Activated CD8-positive, alpha-beta T cell treated with anti-CD3 and anti-CD28 coated beads, Interleukin-2, amount 10 ng/mL, durations not matched to agents 7 days and 5 days (primary cell): ENCODE data around the gene PROK1. TPM values are rescaled to one million over a fixed set of nuclear protein-coding genes. Genes with fewer than 3 reads are reported as not detected.
"Not testable (repeated sequence)": the region's sequence is repeated elsewhere in the genome, so short reads cannot be mapped to it uniquely, and the experiment has no call there.

Experiments used
- ATAC-seq: fragments of 150-1000 bp; cut with Tn5 transposase; one replicate; pipeline ENCODE4 v1.10.0; 2021; ENCODE audit warnings: moderate library complexity
- CTCF ChIA-PET: fragments of 350-600 bp; sonication (Branson Sonifier 250); formaldehyde crosslinking; loops from one replicate; lab custom pipeline; 2021; ENCODE audit warnings: antibody characterized with exemption; lab: Charles Lee
- POLR2A ChIA-PET: fragments of 350-600 bp; sonication (Branson Sonifier 250); formaldehyde crosslinking; loops from one replicate; lab custom pipeline; 2021; ENCODE audit warnings: antibody characterized with exemption; lab: Charles Lee
- DNase-seq: peaks from one replicate; pipeline ENCODE4 v3.0.0-alpha.2; 2020
- H3K27ac Mint-ChIP-seq: one replicate; pipeline ENCODE4 v1.8.0; 2021; ENCODE audit warnings: mild to moderate bottlenecking, mixed read lengths
- H3K27me3 Mint-ChIP-seq: one replicate; pipeline ENCODE4 v1.8.0; 2021; ENCODE audit warnings: low read depth, mixed read lengths
- H3K36me3 Mint-ChIP-seq: one replicate; pipeline ENCODE4 v1.8.0; 2021; ENCODE audit warnings: low read depth, mixed read lengths
- H3K4me1 Mint-ChIP-seq: one replicate; pipeline ENCODE4 v1.8.0; 2021; ENCODE audit warnings: low read depth, mixed read lengths
- H3K4me3 Mint-ChIP-seq: one replicate; pipeline ENCODE4 v1.8.0; 2021; ENCODE audit warnings: mild to moderate bottlenecking, mixed read lengths
- H3K9me3 Mint-ChIP-seq: one replicate; pipeline ENCODE4 v1.8.0; 2022; ENCODE audit warnings: mixed read lengths; ENCODE audit not compliant: insufficient read depth
- total RNA-seq, 2 experiments: library from RNA; stranded (reverse); gene quantifications; one replicate each; pipeline ENCODE4 v1.2.3, GENCODE V29; 2021

Gene PROK1, protein sequence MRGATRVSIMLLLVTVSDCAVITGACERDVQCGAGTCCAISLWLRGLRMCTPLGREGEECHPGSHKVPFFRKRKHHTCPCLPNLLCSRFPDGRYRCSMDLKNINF
- total RNA-seq = not detected

GRCh38 chr1:110450929-110451328 lies at the start of gene PROK1:
PROK1 (plus strand) TSS chr1:110451149; CDS start chr1:110451217, 68 bp downstream.
- no peak for DNase-seq
- CTCF ChIA-PET = interaction anchor here (1.2 kb wide), 1 partner anchor 9 kb away, joined by 11 read pairs; no protein-coding TSS in a partner anchor
- H3K27ac Mint-ChIP-seq = no peak within 1 kb of the TSS
- H3K4me3 Mint-ChIP-seq = no peak within 1 kb of the TSS
- no peaks in the 10 kb centered on the region for H3K4me1 Mint-ChIP-seq
- H3K9me3 Mint-ChIP-seq = no peaks in the 10 kb centered on the region
- no peak for ATAC-seq
- no peaks in the 10 kb centered on the region for H3K36me3 Mint-ChIP-seq
- peaks cover 21% of the 10 kb centered on the region for H3K27me3 Mint-ChIP-seq
- POLR2A ChIA-PET = no interaction called here

- no peaks in the 10 kb centered on the region for H3K27me3 Mint-ChIP-seq
- ChIA-PET CTCF (interaction anchor here (0.7 to 1.4 kb wide), 3 partner anchors 9 to 92 kb away, joined by 3 to 6 read pairs (median 4); no protein-coding TSS in a partner anchor), POLR2A (interaction anchor here (1.4 kb wide), 1 partner anchor 65 kb away, joined by 5 read pairs; the partner anchor contains the start of gene RBM15)
- H3K36me3 Mint-ChIP-seq = peaks cover 31% of the 10 kb centered on the region
- H3K9me3 Mint-ChIP-seq = no peaks in the 10 kb centered on the region
- DNase-seq (no peak), ATAC-seq (no peak)
- H3K4me3 Mint-ChIP-seq = no peak overlapping the region
- H3K4me1 Mint-ChIP-seq = peaks cover 21% of the 10 kb centered on the region
- H3K27ac Mint-ChIP-seq = no peak overlapping the region
Observed at GRCh38 chr1:110403805-110404204, 47.1 kb upstream of the PROK1 start.

GRCh38 chr1:110404401-110404800 lies 46.5 kb upstream of the PROK1 start:
- Mint-ChIP-seq H3K9me3 (no peaks in the 10 kb centered on the region), H3K27me3 (no peaks in the 10 kb centered on the region), H3K4me1 (peaks cover 25% of the 10 kb centered on the region), H3K36me3 (peaks cover 31% of the 10 kb centered on the region), H3K4me3 (no peak overlapping the region), H3K27ac (no peak overlapping the region)
- no peak for DNase-seq
- CTCF ChIA-PET = interaction anchor here (0.7 to 1.5 kb wide), 5 partner anchors 8 to 197 kb away, joined by 3 to 6 read pairs (median 4); no protein-coding TSS in a partner anchor
- ATAC-seq = no peak
- POLR2A ChIA-PET = interaction anchor here (0.6 to 1.4 kb wide), 2 partner anchors 65 to 468 kb away, joined by 3 to 5 read pairs; partner anchors contain the start of gene RBM15

GRCh38 chr1:110406407-110406806 lies 44.5 kb upstream of the PROK1 start:
- POLR2A ChIA-PET = interaction anchor here (1.0 to 4.8 kb wide), 2 partner anchors 68 to 203 kb away, joined by 3 to 39 read pairs; partner anchors contain the start of gene RBM15
- Mint-ChIP-seq H3K4me3 (peak overlapping the region; percentile 100), H3K4me1 (peaks cover 27% of the 10 kb centered on the region), H3K27ac (peak overlapping the region; percentile 100), H3K36me3 (peaks cover 22% of the 10 kb centered on the region)
- ATAC-seq, DNase-seq, H3K27me3 Mint-ChIP-seq, H3K9me3 Mint-ChIP-seq: not testable (repeated sequence)
- CTCF ChIA-PET = interaction anchor here (1.0 to 1.7 kb wide), 2 partner anchors 54 to 90 kb away, joined by 5 read pairs; no protein-coding TSS in a partner anchor

- CTCF ChIA-PET = interaction anchor here (1.2 to 2.5 kb wide), 9 partner anchors 10 to 205 kb away, joined by 3 to 34 read pairs (median 8); partner anchors contain the start of gene KCNC4
- DNase-seq (peak; percentile 96), ATAC-seq (peak; percentile 93)
- H3K4me3 Mint-ChIP-seq = peak within 1 kb of the TSS; percentile 100
- POLR2A ChIA-PET = interaction anchor here (0.6 to 4.8 kb wide), 8 partner anchors 9 to 207 kb away, joined by 3 to 39 read pairs (median 4); partner anchors contain the start of gene RBM15
- peaks cover 28% of the 10 kb centered on the region for H3K4me1 Mint-ChIP-seq
- H3K27ac Mint-ChIP-seq = peak within 1 kb of the TSS; percentile 100
- no peaks in the 10 kb centered on the region for H3K9me3 Mint-ChIP-seq
- H3K36me3 Mint-ChIP-seq = peaks cover 15% of the 10 kb centered on the region
- H3K27me3 Mint-ChIP-seq = no peaks in the 10 kb centered on the region
Observed at GRCh38 chr1:110407260-110408210, 43.4 kb upstream of the PROK1 start, which contains the start of gene LAMTOR5. LAMTOR5 (minus strand) TSS chr1:110407694; CDS start chr1:110407620, 74 bp downstream.

DNA sequence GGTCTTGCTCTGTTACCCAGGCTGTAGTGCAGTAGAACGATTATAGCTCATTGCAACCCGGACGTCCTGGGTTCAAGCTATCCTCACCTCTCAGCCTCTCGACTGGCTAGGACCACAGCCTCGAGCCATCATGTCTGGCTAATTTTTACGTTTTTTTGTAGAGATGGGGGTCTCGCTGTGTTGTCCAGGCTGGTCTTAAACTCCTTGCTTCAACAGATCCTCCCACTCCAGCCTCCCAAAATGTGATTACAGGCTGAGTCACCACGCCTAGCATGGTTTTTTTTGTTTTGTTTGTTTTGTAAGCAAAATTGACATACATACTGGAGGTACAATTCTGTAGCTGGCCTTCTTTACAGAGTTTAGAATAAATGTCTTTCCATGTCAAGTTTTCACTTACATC lies 42.5 kb upstream of the PROK1 start:
- CTCF ChIA-PET = interaction anchor here (1.0 to 2.5 kb wide), 10 partner anchors 11 to 206 kb away, joined by 3 to 34 read pairs (median 6); partner anchors contain the start of gene KCNC4

GRCh38 chr1:110409316-110409715 lies 41.6 kb upstream of the PROK1 start:
- POLR2A ChIA-PET = interaction anchor here (4.8 kb wide), 1 partner anchor 71 kb away, joined by 39 read pairs; the partner anchor contains the start of gene RBM15
- peaks cover 28% of the 10 kb centered on the region for H3K4me1 Mint-ChIP-seq
- H3K4me3 Mint-ChIP-seq = no peak overlapping the region
- peaks cover 9% of the 10 kb centered on the region for H3K36me3 Mint-ChIP-seq
- H3K9me3 Mint-ChIP-seq = no peaks in the 10 kb centered on the region
- CTCF ChIA-PET = interaction anchor here (0.8 to 2.5 kb wide), 8 partner anchors 11 to 206 kb away, joined by 3 to 34 read pairs (median 12); no protein-coding TSS in a partner anchor
- H3K27me3 Mint-ChIP-seq = no peaks in the 10 kb centered on the region
- ATAC-seq (no peak), DNase-seq (no peak)
- no peak overlapping the region for H3K27ac Mint-ChIP-seq

More for the DNA sequence above, 42.5 kb upstream of the PROK1 start:
- H3K27ac Mint-ChIP-seq = peak overlapping the region; percentile 15
- POLR2A ChIA-PET = interaction anchor here (0.6 to 4.8 kb wide), 6 partner anchors 10 to 208 kb away, joined by 3 to 39 read pairs (median 4); partner anchors contain the start of gene RBM15
- H3K36me3 Mint-ChIP-seq = peaks cover 15% of the 10 kb centered on the region
- H3K27me3 Mint-ChIP-seq = no peaks in the 10 kb centered on the region
- H3K4me3 Mint-ChIP-seq = peak overlapping the region; percentile 100
- no peaks in the 10 kb centered on the region for H3K9me3 Mint-ChIP-seq
- ATAC-seq (no peak), DNase-seq (no peak)
- H3K4me1 Mint-ChIP-seq = peaks cover 28% of the 10 kb centered on the region

DNA sequence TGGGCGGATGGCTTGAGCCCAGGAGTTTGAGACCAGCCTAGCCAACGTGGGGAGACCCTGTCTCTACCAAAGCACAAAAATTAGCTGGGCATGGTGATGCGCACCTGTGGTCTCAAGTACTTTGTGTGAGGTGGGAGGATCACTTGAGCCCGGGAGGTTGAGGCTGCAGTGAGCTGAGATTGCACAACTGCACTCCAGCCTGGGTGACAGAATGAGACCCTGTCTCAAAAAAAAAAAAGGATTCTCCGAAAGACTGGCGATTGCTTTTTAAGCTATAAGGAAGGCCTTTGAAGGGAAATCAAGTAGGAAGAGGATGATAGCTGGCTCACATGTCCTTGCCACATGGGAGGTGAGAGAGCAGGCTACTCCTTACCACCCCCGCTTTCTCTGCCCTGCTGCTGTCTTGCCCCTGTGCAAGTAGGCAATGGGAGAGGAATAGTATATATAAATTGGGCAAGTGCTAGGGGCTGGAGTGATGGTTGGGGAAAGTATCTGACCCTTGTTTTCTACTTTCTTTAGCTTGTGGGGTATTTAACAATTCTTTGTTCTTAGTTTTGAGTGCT lies 39.7 kb upstream of the PROK1 start:
- DNase-seq = no peak
- Mint-ChIP-seq H3K36me3 (peaks cover 5% of the 10 kb centered on the region), H3K4me1 (peaks cover 25% of the 10 kb centered on the region), H3K27ac (no peak overlapping the region), H3K4me3 (no peak overlapping the region), H3K27me3 (no peaks in the 10 kb centered on the region), H3K9me3 (no peaks in the 10 kb centered on the region)
- ChIA-PET CTCF (interaction anchor here (1.0 to 7.7 kb wide), 12 partner anchors 10 to 354 kb away, joined by 3 to 68 read pairs (median 6); partner anchors contain the start of gene KCNC4), POLR2A (interaction anchor here (1.0 to 1.3 kb wide), 2 partner anchors 16 to 72 kb away, joined by 3 to 4 read pairs; partner anchors contain the start of gene RBM15)
- ATAC-seq = no peak

DNA sequence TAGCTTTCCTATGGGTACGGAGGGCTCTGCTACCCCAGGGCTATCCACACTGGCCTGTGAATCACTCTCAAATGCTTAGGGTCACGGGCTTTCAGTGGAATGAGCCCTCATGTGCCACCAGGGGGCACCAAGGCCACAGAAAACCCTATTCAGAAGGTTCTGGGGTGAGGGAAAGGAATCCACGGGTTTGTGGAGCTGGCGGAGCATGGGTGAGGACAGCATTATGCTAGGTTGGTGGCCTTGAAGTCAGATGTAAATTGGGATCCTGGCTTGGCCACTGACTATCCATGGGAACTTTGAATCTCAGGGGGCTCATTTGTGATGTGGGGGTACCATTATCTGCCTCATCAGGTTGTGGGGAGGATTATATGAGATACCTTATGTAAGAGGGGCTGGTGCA lies 38.4 kb upstream of the PROK1 start:
- H3K4me1 Mint-ChIP-seq = peaks cover 16% of the 10 kb centered on the region
- H3K36me3 Mint-ChIP-seq = peaks cover under 1% of the 10 kb centered on the region
- no peak overlapping the region for H3K4me3 Mint-ChIP-seq
- no peak overlapping the region for H3K27ac Mint-ChIP-seq
- no peaks in the 10 kb centered on the region for H3K9me3 Mint-ChIP-seq
- ATAC-seq = peak; percentile 55
- ChIA-PET POLR2A (interaction anchor here (1.0 to 1.3 kb wide), 2 partner anchors 17 to 73 kb away, joined by 3 to 4 read pairs; partner anchors contain the start of gene RBM15), CTCF (interaction anchor here (0.6 to 7.7 kb wide), 23 partner anchors 8 to 580 kb away, joined by 3 to 68 read pairs (median 4); partner anchors contain the start of gene KCNC4)
- DNase-seq = peak; percentile 70
- H3K27me3 Mint-ChIP-seq = no peaks in the 10 kb centered on the region

- ATAC-seq, H3K36me3 Mint-ChIP-seq, DNase-seq, H3K27ac Mint-ChIP-seq, H3K4me3 Mint-ChIP-seq, POLR2A ChIA-PET, H3K9me3 Mint-ChIP-seq, H3K27me3 Mint-ChIP-seq: not testable (repeated sequence)
- CTCF ChIA-PET = interaction anchor here (0.6 to 7.7 kb wide), 17 partner anchors 9 to 210 kb away, joined by 3 to 68 read pairs (median 5); partner anchors contain the start of gene KCNC4
- peaks cover 12% of the 10 kb centered on the region for H3K4me1 Mint-ChIP-seq
Observed at GRCh38 chr1:110413045-110413444, 37.9 kb upstream of the PROK1 start.
